Left colon (tissue), 2 donors: ENCODE results near the gene UCHL3. TPM values are rescaled to one million over a fixed set of nuclear protein-coding genes. Genes with fewer than 3 reads are reported as not detected.
"Not testable (repeated sequence)": the region's sequence is repeated elsewhere in the genome, so short reads cannot be mapped to it uniquely, and the experiment has no call there.

Experiments
- ATAC-seq: fragments of 200-7000 bp; cut with Tn5 transposase; one replicate; pipeline ENCODE4 v1.9.1; 2020; ENCODE audit warnings: mild to moderate bottlenecking, moderate library complexity
- DNase-seq, 2 donors: peaks; one replicate each; pipeline ENCODE4 v3.0.0-alpha.2; 2020
- intact Hi-C, 2 donors: fragments of 100-400 bp; cut with DNase I in 1 of 2; cut with micrococcal nuclease in 1 of 2; formaldehyde crosslinking; loops; one replicate each; pipeline versions ENCODE4 v1.11.2 to v1.14.0; 2022; cut with DNase I, micrococcal nuclease
- total RNA-seq, 2 donors: library from RNA; stranded (reverse); fragmentation: NEBNext Ultra II Directional; extraction: Animal tissue kit (Norgen Biotek cat#: 25700); gene quantifications; one replicate each; pipeline ENCODE4 v1.2.1, GENCODE V29; 2021
- donor health status: DM: no; HTN: no; CAD: no.
- donor health status: DM: yes; HTN: yes; CAD: no.

Gene UCHL3
- total RNA-seq, 2 donors from 2014 or later, result 40.8 to 43.6 TPM

- no peak for ATAC-seq
- intact Hi-C loops, result loop anchor here in 1 of 2 donors (10.0 kb wide), 2 partner anchors 60 to 180 kb away; partner anchors contain the start of gene TBC1D4
- DNase-seq, result no peak
Measured at GRCh38 chr13:75544681-75545330, 4.8 kb upstream of the UCHL3 start.

DNA sequence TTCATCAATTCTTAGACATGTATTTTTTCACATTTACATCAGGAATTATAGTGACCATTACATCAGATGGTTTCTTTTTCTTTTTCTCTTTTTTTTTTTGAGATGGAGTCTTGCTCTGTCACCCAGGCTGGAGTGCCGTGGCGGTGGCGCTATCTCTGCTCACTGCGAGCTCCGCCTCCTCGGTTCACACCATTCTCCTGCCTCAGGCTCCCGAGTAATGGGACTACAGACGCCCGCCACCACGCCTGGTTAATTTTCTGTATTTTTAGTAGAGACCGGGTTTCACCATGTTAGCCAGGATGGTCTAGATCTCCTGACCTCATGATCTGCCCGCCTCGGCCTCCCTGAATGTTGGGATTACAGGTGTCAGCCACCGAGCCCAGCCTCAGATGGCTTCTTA is 4.2 kb upstream of the UCHL3 start:
- DNase-seq, ATAC-seq: not testable (repeated sequence)
- intact Hi-C loops, result loop anchor here in 1 of 2 donors (10.0 kb wide), 2 partner anchors 61 to 181 kb away; partner anchors contain the start of gene TBC1D4

GRCh38 chr13:75547917-75548316 is 1.7 kb upstream of the UCHL3 start:
- no peak for ATAC-seq
- intact Hi-C loops, result loop anchor here in 1 of 2 donors (10.0 kb wide), 2 partner anchors 63 to 183 kb away; partner anchors contain the start of gene TBC1D4
- DNase-seq, result no peak

- peak; percentile 45 to 57 for DNase-seq
- intact Hi-C loops, result no loop called here
- peak; percentile 45 for ATAC-seq
Measured at GRCh38 chr13:75550159-75550567, 572 bp downstream of the UCHL3 start.

DNA sequence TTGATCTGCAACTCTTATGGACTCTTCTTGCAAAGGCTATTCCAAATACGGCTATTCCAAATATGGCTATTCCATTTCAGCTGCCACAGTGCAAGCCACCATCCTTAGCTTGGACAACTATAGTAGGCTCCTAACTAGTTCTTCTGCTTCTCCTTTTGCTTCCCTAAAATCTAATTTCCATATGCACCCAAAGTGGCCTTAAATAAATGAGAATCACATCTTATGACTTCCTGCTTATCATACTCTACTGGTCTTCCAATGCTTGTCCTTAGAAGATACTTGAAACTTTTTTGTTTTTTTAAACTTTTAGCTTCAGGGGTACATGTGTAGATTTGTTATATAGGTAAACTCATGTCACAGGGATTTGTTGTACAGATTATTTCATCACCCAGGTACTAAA is 4.9 kb downstream of the UCHL3 start:
- intact Hi-C loops, result no loop called here
- DNase-seq (no peak), ATAC-seq (no peak)

DNA sequence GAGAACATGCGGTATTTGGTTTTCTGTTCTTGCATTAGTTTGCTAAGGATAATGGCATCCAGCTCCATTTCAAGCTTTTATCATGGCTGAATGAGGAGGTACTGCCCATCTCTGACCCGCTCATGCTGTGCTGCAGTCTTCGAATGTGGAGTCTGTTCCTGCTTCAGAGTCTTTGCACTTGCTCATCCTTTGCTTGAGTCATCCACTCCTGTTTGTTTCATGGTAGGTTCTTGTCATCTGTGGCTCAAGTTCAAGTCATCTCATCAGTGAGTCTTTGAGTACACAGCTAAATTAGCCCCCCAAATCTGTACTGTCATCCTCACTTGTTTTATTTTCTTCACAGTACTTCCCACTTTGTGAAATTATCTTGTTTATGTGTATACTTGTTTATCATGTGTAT is 5.4 kb downstream of the UCHL3 start:
- DNase-seq (no peak), ATAC-seq (no peak)
- intact Hi-C loops, result no loop called here

GRCh38 chr13:75555836-75556235 is 6.2 kb downstream of the UCHL3 start:
- intact Hi-C loops, result no loop called here
- DNase-seq (no peak), ATAC-seq (no peak)

DNA sequence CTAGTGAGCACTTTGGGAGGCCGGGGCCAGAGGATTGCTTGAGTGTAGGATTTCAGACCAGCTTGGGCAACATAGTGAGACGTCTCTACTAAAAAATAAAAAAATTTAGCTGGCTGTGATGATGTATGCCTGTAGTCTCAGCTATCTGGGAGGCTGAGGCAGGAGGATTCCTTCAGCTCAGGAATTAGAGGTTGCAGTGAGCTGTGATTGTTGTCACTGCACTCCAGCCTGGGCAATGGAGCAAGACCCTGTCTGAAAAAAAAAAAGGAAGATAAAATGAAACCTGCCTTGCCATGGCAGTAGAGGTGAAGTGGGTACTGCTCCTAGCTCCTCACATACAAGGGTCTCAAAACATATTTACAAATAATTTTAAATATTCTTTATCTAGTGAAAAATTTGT is 7.4 kb downstream of the UCHL3 start:
- ATAC-seq (no peak), DNase-seq (no peak)
- intact Hi-C loops, result no loop called here

DNA sequence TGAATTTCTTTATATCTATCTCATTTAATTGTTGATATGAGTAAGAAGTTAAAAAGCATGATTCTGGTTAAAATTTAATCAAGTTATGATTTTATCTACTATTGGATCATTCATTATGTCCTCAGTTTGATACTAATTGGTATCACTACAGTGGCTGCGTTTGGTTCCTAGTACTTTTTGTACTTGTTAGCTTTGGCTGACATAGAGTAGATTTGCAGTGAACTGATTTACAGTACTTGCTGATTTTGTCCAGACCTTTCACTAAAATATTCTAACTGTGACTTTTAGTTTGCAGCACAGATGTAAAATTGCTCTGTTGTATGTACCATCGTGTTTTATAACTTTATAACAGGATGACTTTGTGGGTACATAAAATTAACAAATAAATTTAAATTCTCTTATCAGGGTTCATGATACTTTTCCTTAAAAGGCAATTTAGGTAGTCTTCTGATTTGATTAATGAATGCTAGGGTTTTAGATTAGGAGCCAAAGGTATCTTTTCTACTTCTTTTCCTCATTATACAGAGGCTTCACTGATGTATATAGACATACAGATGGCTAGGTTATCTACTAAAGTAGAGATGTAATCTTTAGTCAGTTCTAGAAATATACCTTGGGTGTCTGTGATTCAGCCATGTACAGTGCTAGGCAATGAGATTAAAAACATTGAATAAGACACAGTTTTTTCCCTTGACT is 8.7 kb downstream of the UCHL3 start:
- no peak for DNase-seq
- intact Hi-C loops, result no loop called here
- ATAC-seq, result peak; percentile 42

DNA sequence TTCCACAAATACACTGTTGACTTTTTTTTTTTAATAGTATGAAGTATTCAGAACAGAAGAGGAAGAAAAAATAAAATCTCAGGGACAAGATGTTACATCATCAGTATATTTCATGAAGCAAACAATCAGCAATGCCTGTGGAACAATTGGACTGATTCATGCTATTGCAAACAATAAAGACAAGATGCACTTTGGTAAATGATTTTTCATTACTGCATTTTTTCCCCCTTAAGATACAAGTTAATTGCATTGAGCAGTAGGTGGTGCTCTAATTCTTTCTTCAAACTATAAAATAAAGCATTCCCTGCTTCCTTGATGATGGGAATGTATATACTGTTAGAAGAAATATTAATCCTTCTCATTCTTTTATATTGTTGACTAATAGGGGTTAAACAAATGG is 17.1 kb downstream of the UCHL3 start:
- intact Hi-C loops, result no loop called here
- DNase-seq (no peak), ATAC-seq (no peak)

GRCh38 chr13:75569576-75569975 is 20.0 kb downstream of the UCHL3 start:
- no peak for ATAC-seq
- no peak for DNase-seq
- intact Hi-C loops, result no loop called here

DNA sequence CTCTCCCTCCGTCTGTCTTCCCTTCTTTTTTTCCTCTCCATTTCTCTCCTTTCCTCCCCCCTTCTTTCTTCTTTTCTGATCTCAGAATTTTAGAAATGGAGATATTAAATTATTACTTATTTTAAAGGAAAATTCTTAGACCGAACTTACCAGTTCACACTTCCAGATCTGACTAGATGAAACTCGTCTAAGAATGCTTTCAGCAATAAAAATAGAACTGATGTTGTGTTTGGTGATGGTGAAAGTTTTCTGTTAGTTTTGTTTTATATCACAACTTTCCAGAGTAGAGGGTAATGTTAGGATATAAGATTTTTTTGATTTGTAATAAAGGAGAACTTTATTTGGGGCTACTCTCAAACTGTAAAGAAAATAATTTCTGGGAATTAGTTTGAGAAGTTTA is 29.9 kb downstream of the UCHL3 start:
- intact Hi-C loops, result no loop called here
- DNase-seq, result no peak
- ATAC-seq, result no peak

- ATAC-seq (no peak), DNase-seq (no peak)
- intact Hi-C loops, result no loop called here
Measured at GRCh38 chr13:75581874-75582640, 32.5 kb downstream of the UCHL3 start.

- no peak for ATAC-seq
- intact Hi-C loops, result no loop called here
- no peak for DNase-seq
Measured at GRCh38 chr13:75583091-75583490, 33.5 kb downstream of the UCHL3 start.

DNA sequence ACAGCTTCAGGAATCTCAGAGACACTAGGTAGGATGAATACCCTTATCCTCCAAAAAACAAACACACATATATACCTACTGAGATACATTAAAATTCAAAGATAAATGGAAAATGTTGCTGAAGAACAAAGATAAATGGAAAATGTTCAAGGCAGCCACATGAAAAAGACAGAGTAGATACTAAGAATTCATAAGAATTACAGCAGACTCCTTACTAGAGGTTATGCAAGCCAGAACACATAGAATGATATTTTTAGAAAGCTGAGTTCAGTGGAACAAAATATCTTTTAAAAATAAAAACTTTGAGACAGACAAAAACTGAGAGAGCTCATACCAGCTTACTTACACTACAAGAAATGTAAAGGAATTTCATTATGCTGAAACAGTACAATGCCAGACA is 35.6 kb downstream of the UCHL3 start:
- ATAC-seq, result no peak
- intact Hi-C loops, result no loop called here
- DNase-seq, result no peak

- DNase-seq (no peak), ATAC-seq (peak; percentile 34)
- intact Hi-C loops, result no loop called here
Measured at GRCh38 chr13:75587679-75588078, 38.1 kb downstream of the UCHL3 start.

DNA sequence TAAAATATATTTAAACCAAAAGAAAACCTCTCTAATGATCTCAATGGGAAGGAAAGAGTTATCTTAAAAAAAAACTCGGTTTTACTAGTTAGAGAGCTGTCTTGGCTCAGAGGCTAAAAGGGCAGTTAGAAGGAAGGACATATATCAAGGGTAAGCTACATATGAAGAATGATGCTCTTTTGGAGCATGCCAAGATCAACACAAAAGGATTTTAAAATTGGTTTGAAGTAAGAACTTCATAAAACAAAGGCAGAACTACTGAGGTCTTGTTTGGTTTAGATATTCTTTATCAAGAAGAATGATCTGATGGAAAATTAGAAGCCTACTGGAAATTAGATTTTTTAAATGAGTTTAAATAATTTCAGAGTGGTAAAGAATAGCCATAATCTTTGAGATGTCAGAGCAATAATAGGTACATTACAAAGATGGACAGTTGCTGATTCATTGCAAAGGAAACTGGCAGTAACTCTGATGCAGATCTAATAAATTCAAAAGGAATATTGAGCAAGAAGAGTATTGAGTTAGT is 47.1 kb downstream of the UCHL3 start:
- DNase-seq, result no peak
- intact Hi-C loops, result no loop called here
- no peak for ATAC-seq

DNA sequence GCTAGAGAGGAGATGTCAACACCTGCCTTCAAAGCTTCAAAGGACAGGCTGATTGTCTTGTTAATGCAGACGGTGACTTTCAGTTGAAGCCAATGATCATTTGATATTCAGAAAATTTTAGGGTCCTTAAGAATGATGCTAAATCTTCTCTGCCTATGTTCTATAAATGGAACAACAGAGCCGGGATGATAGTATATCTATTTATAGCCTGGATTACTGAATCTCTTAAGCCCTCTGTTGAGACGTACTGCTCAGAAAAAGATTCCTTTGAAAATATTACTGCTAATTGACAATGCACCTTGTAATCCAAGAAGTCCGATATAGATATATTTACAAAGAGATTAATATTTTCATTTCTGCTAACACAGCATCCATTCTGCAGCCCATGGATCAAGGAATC is 50.8 kb downstream of the UCHL3 start:
- no peak for ATAC-seq
- intact Hi-C loops, result no loop called here
- no peak for DNase-seq

GRCh38 chr13:75603038-75603437 is 53.4 kb downstream of the UCHL3 start:
- ATAC-seq (peak; percentile 97), DNase-seq (peak in 1 of 2 donors; percentile 18)
- intact Hi-C loops, result no loop called here

GRCh38 chr13:75607447-75607846 is 57.9 kb downstream of the UCHL3 start:
- DNase-seq (no peak), ATAC-seq (no peak)
- intact Hi-C loops, result no loop called here
